ENCODE results near the gene C8G. TPM values are rescaled to one million over a fixed set of nuclear protein-coding genes. Genes with fewer than 3 reads are reported as not detected.

Gene C8G
- total and polyA plus RNA-seq, 9 of the 15 experiments (the other 6 are each of a cell fraction or from before 2014, with no cell fraction given), result 0.35 to 5.9 (median 2.7) TPM; not detected in 2

GRCh38 chr9:136947028-136947891 lies 2.2 kb downstream of the C8G start:
- TF ChIP-seq GTF2B (IDR thresholded peaks at IDR 0.05; ENCODE audit: extremely low read depth, insufficient read length), result no peak
- TF ChIP-seq DIDO1 (tag; IDR thresholded peaks at IDR 0.05; ENCODE audit: low read depth), result no peak
- 0 out of 2 replicates have a peak, but pooled peaks have one; percentile 41 for TF ChIP-seq IRF2 (CRISPR knock-in tag; IDR thresholded peaks at IDR 0.05)
- peak; percentile 80 for TF ChIP-seq ZKSCAN1 (IDR thresholded peaks at IDR 0.05; ENCODE audit: low read depth, low read length)
- no peak for TF ChIP-seq ZFP30 (CRISPR knock-in tag; IDR thresholded peaks at IDR 0.05; ENCODE audit: borderline replicate concordance)
- no TSS peak for BruUV-seq (replicated peaks)
- H3K36me3 ChIP-seq (ENCODE audit: control insufficient read depth, insufficient read depth, low read length), result peaks cover 12% of the 10 kb centered on the region; the same call in 1 of the 3 replicates
- H3K9me3 ChIP-seq (replicated peaks; ENCODE audit: control insufficient read depth, insufficient read depth, low read depth, low read length), result no peaks in the 10 kb centered on the region
- intact Hi-C loops (cut with micrococcal nuclease) (loop anchor here (5.0 kb wide), 2 partner anchors 45 to 160 kb away; partner anchors contain the start of gene PAXX), in situ Hi-C loops (cut with MboI) (loop anchor here (5.0 kb wide), 1 partner anchor 90 kb away; no protein-coding TSS in a partner anchor)
- no peak overlapping the region for H3K4me2 ChIP-seq (ENCODE audit: insufficient read depth, low read length)
- FAIRE-seq (no peak), ATAC-seq (no peak), DNase-seq (ENCODE audit: extremely low read depth in 1 of 4, low spot score in 3 of 4) (no peak)
- H3K4me1 ChIP-seq (replicated peaks in 1 of 2; ENCODE audit: control insufficient read depth in 2 of 2, insufficient read depth in 2 of 2, low read length in 2 of 2), result peaks cover 24 to 84% of the 10 kb centered on the region in 2 experiments
- H3K4me3 ChIP-seq, result no peak overlapping the region
- peaks cover 2% of the 10 kb centered on the region for H3K9me1 ChIP-seq (ENCODE audit: control insufficient read depth, insufficient read depth, low read length)
- H3K9ac ChIP-seq (ENCODE audit: insufficient read depth in 1 of 2, low read depth in 2 of 2, low read length in 2 of 2), result peak overlapping the region in 1 of 2 experiments; percentile 86; a peak in 2 of 4 replicates
- WGBS (ENCODE audit: insufficient coverage, low coverage, missing lambda C conversion rate), result 79% methylated on average over 19 of the region's 26 CpGs
- H3K79me2 ChIP-seq (ENCODE audit: control insufficient read depth, insufficient read depth, low read length), result peaks cover 22% of the 10 kb centered on the region
- H4K20me1 ChIP-seq (replicated peaks; ENCODE audit: control insufficient read depth, insufficient read depth, low read length), result no peaks in the 10 kb centered on the region
- H3K27me3 ChIP-seq (ENCODE audit: control insufficient read depth in 2 of 2, insufficient read depth in 2 of 2, low read length in 2 of 2), result no peaks in the 10 kb centered on the region
- H3K27ac ChIP-seq (ENCODE audit: extremely low read depth, low read depth, low read length), result no peak overlapping the region
- H2AFZ ChIP-seq (ENCODE audit: low read depth, low read length), result no peak overlapping the region
- ChIA-PET CTCF (ENCODE audit: low intra/inter-chr PET ratio) (interaction anchor here (2.0 to 3.4 kb wide), 2 partner anchors 81 to 87 kb away, joined by 17 to 47 read pairs; partner anchors contain the start of gene ABCA2), POLR2A (interaction anchor here (0.8 to 1.9 kb wide), 4 partner anchors 10 to 88 kb away, joined by 3 to 8 read pairs (median 6); no protein-coding TSS in a partner anchor)
